Measurements from ENCODE around the gene GTF3C5.
"Not testable (repeated sequence)": the region's sequence is repeated elsewhere in the genome, so short reads cannot be mapped to it uniquely, and the experiment has no call there.

Gene GTF3C5

GRCh38 chr9:133054194-133054890, 23.5 kb downstream of the GTF3C5 start:
- no peak for DNase-seq (ENCODE audit: low spot score)

GRCh38 chr9:133054966-133055365, 24.2 kb downstream of the GTF3C5 start:
- DNase-seq (ENCODE audit: low spot score): no peak

GRCh38 chr9:133055788-133056420, 25.1 kb downstream of the GTF3C5 start:
- DNase-seq (ENCODE audit: low spot score): no peak

GRCh38 chr9:133056533-133056932, 25.7 kb downstream of the GTF3C5 start:
- DNase-seq (ENCODE audit: low spot score): no peak

GRCh38 chr9:133057006-133057405, 26.2 kb downstream of the GTF3C5 start:
- no peak for DNase-seq (ENCODE audit: low spot score)

- DNase-seq (ENCODE audit: low spot score): no peak
These were observed 26.8 kb downstream of the GTF3C5 start for GRCh38 chr9:133057553-133057952.

GRCh38 chr9:133058071-133058470, 27.3 kb downstream of the GTF3C5 start:
- no peak for DNase-seq (ENCODE audit: low spot score)

- DNase-seq (ENCODE audit: low spot score): no peak
These were observed 27.9 kb downstream of the GTF3C5 start for GRCh38 chr9:133058550-133059320.

GRCh38 chr9:133059623-133060022, 28.8 kb downstream of the GTF3C5 start:
- no peak for DNase-seq (ENCODE audit: low spot score)

- no peak for DNase-seq (ENCODE audit: low spot score)
These were observed 29.6 kb downstream of the GTF3C5 start for GRCh38 chr9:133060417-133060841.

GRCh38 chr9:133061019-133061763, 30.4 kb downstream of the GTF3C5 start:
- DNase-seq (ENCODE audit: low spot score): not testable (repeated sequence)

- DNase-seq (ENCODE audit: low spot score): not testable (repeated sequence)
These were observed 31.0 kb downstream of the GTF3C5 start, which contains the start of gene CEL for GRCh38 chr9:133061764-133062145. Gene CEL, plus strand, starts transcription at chr9:133061981. Its CDS starts 22 bp downstream, at chr9:133062003.

GRCh38 chr9:133062569-133062968, 31.8 kb downstream of the GTF3C5 start:
- DNase-seq (ENCODE audit: low spot score): not testable (repeated sequence)

GRCh38 chr9:133063159-133063499, 32.3 kb downstream of the GTF3C5 start:
- DNase-seq (ENCODE audit: low spot score): no peak

GRCh38 chr9:133063500-133064231, 32.9 kb downstream of the GTF3C5 start:
- DNase-seq (ENCODE audit: low spot score): no peak

- no peak for DNase-seq (ENCODE audit: low spot score)
These were observed 33.7 kb downstream of the GTF3C5 start for GRCh38 chr9:133064241-133065069.

GRCh38 chr9:133065070-133065388, 34.2 kb downstream of the GTF3C5 start:
- no peak for DNase-seq (ENCODE audit: low spot score)

GRCh38 chr9:133066181-133066983, 35.6 kb downstream of the GTF3C5 start:
- no peak for DNase-seq (ENCODE audit: low spot score)

GRCh38 chr9:133067006-133067405, 36.2 kb downstream of the GTF3C5 start:
- DNase-seq (ENCODE audit: low spot score): no peak

- DNase-seq (ENCODE audit: low spot score): no peak
These were observed 37.0 kb downstream of the GTF3C5 start for GRCh38 chr9:133067813-133068212.

Measured in globus pallidus (tissue), 1 donor.